ENCODE data around the gene NR5A1.

DNA sequence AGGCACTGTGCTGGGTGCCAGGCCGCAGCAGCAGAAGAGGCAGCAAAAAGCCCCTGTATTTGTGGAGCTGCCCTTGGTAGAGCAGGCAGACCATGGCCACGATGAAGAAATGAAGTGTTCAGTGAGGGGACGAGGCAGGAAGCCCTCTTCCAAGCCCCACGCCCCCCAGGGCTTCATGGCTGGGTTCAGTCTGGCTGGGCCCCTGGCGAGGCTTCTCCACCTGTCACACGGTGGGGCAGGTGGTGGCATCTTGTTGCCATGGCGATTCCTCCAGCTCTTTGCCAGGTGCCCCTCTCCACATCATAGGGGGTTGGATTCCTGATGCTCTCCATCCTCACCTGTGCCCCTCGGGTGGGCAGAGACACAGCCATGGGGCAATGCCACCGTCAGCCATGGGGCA is 35.4 kb downstream of the NR5A1 start:
- TF ChIP-seq CTCF (IDR thresholded peaks at IDR 0.05) (no peak), POLR2AphosphoS5 (IDR thresholded peaks at IDR 0.05; ENCODE audit: insufficient read depth in 1 of 2, low read depth in 1 of 2) (no peak), POLR2A (IDR thresholded peaks at IDR 0.05) (no peak)

Data from vagina (tissue), 2 donors.